ENCODE results near the gene PRKCH. TPM values are rescaled to one million over a fixed set of nuclear protein-coding genes. Genes with fewer than 3 reads are reported as not detected.

The PRKCH gene
- total RNA-seq, 1 donor from 2014 or later, result 8.4 TPM

- Histone ChIP-seq H3K27me3 (ENCODE audit: control insufficient read depth, insufficient read depth, low read length) (peaks cover 11% of the 10 kb centered on the region), H3K4me3 (ENCODE audit: low read depth, low read length) (no peak overlapping the region), H3K36me3 (ENCODE audit: control insufficient read depth, insufficient read depth, low read length) (no peaks in the 10 kb centered on the region)
- no peak for TF ChIP-seq CTCF (IDR thresholded peaks at IDR 0.05; ENCODE audit: insufficient read depth, low read length, poor library complexity, severe bottlenecking)
- no peak for DNase-seq (ENCODE audit: low read depth)
These were observed 36.0 kb upstream of the PRKCH start for GRCh38 chr14:61285364-61285763.

- Histone ChIP-seq H3K27me3 (ENCODE audit: control insufficient read depth, insufficient read depth, low read length) (no peaks in the 10 kb centered on the region), H3K36me3 (ENCODE audit: control insufficient read depth, insufficient read depth, low read length) (no peaks in the 10 kb centered on the region), H3K4me3 (ENCODE audit: low read depth, low read length) (no peak overlapping the region)
- TF ChIP-seq CTCF (IDR thresholded peaks at IDR 0.05; ENCODE audit: insufficient read depth, low read length, poor library complexity, severe bottlenecking), result no peak
- DNase-seq (ENCODE audit: low read depth), result no peak
These were observed 34.2 kb upstream of the PRKCH start for GRCh38 chr14:61287196-61287595.

DNA sequence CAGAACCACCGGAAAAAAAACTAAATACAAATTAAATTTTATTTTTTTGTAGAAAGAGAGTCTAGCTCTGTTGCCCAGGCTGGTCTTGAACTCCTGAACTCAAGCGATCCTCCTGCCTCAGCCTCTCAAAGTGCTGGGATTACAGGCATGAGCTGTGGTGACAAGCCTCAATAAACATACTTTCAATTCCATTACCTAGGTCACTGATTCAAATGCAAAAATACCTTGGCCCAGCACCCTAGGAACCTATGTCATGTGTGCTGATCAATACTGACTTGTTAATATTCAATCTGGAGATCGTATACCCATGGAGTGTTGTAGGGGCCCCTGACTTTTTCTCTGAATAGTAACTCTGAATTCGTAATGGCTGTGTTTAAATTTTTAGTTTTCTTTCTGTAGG is 33.2 kb upstream of the PRKCH start:
- DNase-seq (ENCODE audit: low read depth), result no peak
- no peak for TF ChIP-seq CTCF (IDR thresholded peaks at IDR 0.05; ENCODE audit: insufficient read depth, low read length, poor library complexity, severe bottlenecking)

DNA sequence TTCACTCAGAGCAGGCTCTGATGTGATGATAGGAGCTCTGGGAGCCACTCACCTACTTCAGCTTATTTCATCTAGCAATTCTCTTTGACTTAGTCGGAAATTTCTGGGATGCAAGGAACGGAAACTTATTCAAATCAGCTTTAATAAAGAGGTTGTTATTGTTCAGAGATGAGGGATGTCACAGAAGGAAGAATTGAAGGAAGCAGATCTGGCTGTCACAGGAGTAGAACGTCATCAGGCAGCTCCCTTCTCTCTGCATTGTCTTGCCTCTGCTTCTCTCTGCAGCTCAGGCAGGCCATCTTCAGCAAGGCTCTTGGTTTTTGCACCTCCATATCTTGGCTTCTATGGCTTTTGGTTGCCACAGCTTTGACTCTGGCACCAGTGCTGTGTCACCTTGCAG is 32.7 kb upstream of the PRKCH start:
- no peak for TF ChIP-seq CTCF (IDR thresholded peaks at IDR 0.05; ENCODE audit: insufficient read depth, low read length, poor library complexity, severe bottlenecking)
- no peak overlapping the region for H3K4me3 ChIP-seq (ENCODE audit: low read depth, low read length)
- no peaks in the 10 kb centered on the region for H3K27me3 ChIP-seq (ENCODE audit: control insufficient read depth, insufficient read depth, low read length)

More for the DNA sequence above, 33.2 kb upstream of the PRKCH start:
- no peak overlapping the region for H3K4me3 ChIP-seq (ENCODE audit: low read depth, low read length)
- H3K27me3 ChIP-seq (ENCODE audit: control insufficient read depth, insufficient read depth, low read length), result no peaks in the 10 kb centered on the region
- H3K36me3 ChIP-seq (ENCODE audit: control insufficient read depth, insufficient read depth, low read length), result no peaks in the 10 kb centered on the region

GRCh38 chr14:61290701-61291100 is 30.7 kb upstream of the PRKCH start:
- Histone ChIP-seq H3K4me3 (ENCODE audit: low read depth, low read length) (no peak overlapping the region), H3K36me3 (ENCODE audit: control insufficient read depth, insufficient read depth, low read length) (no peaks in the 10 kb centered on the region), H3K27me3 (ENCODE audit: control insufficient read depth, insufficient read depth, low read length) (no peaks in the 10 kb centered on the region)
- no peak for DNase-seq (ENCODE audit: low read depth)
- TF ChIP-seq CTCF (IDR thresholded peaks at IDR 0.05; ENCODE audit: insufficient read depth, low read length, poor library complexity, severe bottlenecking), result no peak

More for the DNA sequence above, 32.7 kb upstream of the PRKCH start:
- H3K36me3 ChIP-seq (ENCODE audit: control insufficient read depth, insufficient read depth, low read length), result no peaks in the 10 kb centered on the region
- DNase-seq (ENCODE audit: low read depth), result no peak

- no peak overlapping the region for H3K4me3 ChIP-seq (ENCODE audit: low read depth, low read length)
- no peak for DNase-seq (ENCODE audit: low read depth)
- no peak for TF ChIP-seq CTCF (IDR thresholded peaks at IDR 0.05; ENCODE audit: insufficient read depth, low read length, poor library complexity, severe bottlenecking)
- peaks cover 2% of the 10 kb centered on the region for H3K27me3 ChIP-seq (ENCODE audit: control insufficient read depth, insufficient read depth, low read length)
- no peaks in the 10 kb centered on the region for H3K36me3 ChIP-seq (ENCODE audit: control insufficient read depth, insufficient read depth, low read length)
These were observed 25.2 kb upstream of the PRKCH start for GRCh38 chr14:61296151-61296550.
